Stimulated activated CD8-positive, alpha-beta memory T cell treated with anti-CD3 and anti-CD28 coated beads, Interleukin-4, amount 100 ng/mL, for 1 hour (primary cell): ENCODE data around the gene NCOA3.

Experiments
- DNase-seq, 2 donors: peaks; one replicate each; pipeline ENCODE4 v3.0.0-alpha.2; 2020; ENCODE audit warnings: low read depth in 2 of 2, low spot score in 1 of 2

The NCOA3 gene

DNA sequence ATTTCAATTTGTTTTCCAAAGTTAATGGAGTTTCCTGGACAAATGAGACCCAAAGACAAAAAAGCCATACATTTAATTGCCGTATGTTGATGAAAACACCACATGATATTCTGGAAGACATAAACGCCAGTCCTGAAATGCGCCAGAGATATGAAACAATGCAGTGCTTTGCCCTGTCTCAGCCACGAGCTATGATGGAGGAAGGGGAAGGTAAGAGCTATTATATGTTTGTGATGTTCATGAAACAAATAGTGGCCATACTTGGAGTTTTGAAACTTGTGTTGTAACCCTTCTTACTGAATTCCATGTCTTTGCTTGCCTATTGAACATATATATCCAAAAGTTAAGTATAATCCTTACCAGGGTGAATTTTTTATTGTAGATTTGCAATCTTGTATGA lies 125.9 kb downstream of the NCOA3 start:
- no peak for DNase-seq

DNA sequence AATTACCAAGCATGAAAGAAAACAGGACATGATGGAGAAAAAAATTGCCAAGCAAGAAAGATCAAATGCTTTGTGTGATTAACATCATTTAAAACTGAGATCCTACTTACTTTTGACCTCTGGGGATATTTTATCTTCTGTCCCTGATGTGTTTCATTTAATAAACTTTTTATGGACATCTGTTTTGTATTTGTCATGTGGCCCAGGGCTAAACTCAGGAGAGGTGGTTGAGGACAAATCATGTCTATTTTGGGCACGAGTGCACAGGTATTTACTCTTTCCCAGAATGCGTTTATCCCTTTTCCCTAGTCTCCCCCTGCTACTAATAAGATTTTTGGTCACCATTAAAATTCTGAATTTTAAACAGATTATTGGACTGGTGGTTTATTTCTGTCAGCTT lies 128.2 kb downstream of the NCOA3 start:
- DNase-seq: no peak

DNA sequence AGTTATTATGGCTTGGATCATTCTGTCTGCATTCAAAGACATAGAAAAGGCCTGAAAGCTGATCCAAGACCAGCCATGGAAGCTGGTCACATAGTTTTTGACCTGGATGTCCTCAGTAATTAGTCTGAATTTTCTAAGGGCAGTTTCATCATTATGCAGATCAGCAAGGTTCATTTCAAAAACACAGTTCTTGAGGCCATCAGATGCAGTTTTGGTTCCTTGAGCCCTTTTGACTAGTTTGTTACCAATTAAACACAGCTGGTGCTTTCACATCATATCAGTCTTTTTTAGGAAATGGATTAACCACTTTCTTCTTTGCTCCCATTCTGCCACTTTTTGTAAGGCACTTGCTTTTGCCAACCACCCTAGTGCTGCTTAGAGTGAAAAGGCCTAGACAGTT lies 129.4 kb downstream of the NCOA3 start:
- DNase-seq: no peak

GRCh38 chr20:47635256-47635655 lies 133.6 kb downstream of the NCOA3 start:
- DNase-seq: no peak

GRCh38 chr20:47638851-47639250 lies 137.2 kb downstream of the NCOA3 start:
- no peak for DNase-seq

GRCh38 chr20:47642118-47642517 lies 140.4 kb downstream of the NCOA3 start:
- no peak for DNase-seq

GRCh38 chr20:47642624-47643023 lies 140.9 kb downstream of the NCOA3 start:
- no peak for DNase-seq

DNA sequence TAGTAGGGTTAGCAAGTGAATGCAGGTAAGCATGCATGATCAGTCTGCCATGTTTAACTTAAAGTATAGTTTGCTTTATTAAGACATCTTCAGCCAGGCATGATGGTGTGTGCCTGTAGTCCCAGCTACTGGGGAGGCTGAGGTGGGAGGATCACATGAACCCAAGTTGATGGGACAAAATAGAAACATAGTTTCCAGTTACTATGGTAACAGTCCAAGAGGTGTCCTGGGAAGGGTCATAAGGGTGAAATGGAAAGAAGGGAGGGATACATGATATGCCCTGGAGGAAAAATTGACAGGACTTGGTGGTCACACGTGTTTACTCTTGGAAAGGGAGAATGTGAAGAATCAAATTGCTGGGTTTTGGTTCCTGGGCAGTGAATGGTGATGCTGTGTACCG lies 143.9 kb downstream of the NCOA3 start:
- no peak for DNase-seq

- no peak for DNase-seq
Measured at GRCh38 chr20:47647994-47648393, 146.3 kb downstream of the NCOA3 start.

DNA sequence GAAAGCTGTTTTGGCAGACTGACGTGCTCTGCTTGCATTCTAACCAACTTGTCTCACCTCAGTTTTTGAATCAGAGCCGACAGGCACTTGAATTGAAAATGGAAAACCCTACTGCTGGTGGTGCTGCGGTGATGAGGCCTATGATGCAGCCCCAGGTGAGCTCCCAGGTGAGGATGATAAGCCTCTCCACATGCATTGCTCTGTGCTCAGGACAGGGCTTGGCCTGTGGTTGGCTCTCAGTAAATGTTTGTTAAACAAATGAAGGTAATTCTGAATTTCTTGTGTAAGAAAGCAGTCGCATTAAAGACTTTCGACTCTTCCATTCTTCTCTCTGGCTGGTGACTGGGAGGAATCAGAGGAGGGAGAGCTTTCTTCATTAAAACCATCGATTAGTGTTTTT lies 147.3 kb downstream of the NCOA3 start:
- DNase-seq: no peak

DNA sequence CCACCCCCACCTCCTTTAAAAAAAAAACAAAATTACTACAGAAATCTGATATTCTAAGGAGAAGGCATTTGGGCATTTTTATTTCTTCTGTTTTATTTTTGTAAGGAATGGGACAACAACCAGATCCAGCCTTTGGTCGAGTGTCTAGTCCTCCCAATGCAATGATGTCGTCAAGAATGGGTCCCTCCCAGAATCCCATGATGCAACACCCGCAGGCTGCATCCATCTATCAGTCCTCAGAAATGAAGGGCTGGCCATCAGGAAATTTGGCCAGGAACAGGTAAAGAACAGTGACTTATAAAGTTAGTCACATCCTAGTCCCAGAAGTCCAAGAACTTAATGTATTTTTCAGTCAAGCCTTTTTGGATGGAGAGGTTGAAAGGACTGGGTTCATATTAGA lies 150.6 kb downstream of the NCOA3 start:
- DNase-seq: no peak

- no peak for DNase-seq
Measured at GRCh38 chr20:47652794-47653193, 151.1 kb downstream of the NCOA3 start.

DNA sequence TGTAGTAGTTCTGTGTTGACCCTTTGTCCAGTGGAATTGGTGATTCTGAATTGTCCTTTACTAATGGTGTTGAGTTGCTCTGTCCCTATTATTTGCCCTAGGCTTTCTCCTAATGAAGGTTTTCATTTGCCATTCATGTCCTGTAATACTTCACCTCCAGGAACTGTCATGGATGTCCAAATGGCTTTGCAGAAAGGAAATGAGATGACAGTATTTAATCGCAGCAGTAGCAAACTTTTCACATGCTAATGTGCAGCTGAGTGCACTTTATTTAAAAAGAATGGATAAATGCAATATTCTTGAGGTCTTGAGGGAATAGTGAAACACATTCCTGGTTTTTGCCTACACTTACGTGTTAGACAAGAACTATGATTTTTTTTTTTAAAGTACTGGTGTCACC lies 152.2 kb downstream of the NCOA3 start:
- DNase-seq: no peak

GRCh38 chr20:47654370-47654769 lies 152.7 kb downstream of the NCOA3 start:
- no peak for DNase-seq

DNA sequence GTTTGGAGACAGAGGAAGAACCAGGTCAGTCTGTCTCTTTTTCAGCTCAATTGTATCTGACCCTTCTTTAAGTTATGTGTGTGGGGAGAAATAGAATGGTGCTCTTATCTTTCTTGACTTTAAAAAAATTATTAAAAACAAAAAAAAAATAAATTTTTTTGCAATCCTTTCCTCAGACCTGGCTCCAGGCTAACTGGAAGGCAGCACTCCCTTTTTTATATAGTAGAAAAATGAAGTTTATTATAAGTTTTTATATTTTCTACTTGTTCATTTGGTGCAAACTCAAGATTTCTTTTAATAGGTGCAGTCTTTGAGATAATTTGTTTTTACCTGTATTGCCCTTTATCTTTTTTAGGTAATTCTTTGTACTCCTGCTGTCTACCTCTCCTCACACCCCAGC lies 153.9 kb downstream of the NCOA3 start:
- DNase-seq: no peak

GRCh38 chr20:47656318-47656717 lies 154.6 kb downstream of the NCOA3 start:
- DNase-seq: no peak

GRCh38 chr20:47659904-47660601 lies 158.4 kb downstream of the NCOA3 start:
- DNase-seq: no peak

DNA sequence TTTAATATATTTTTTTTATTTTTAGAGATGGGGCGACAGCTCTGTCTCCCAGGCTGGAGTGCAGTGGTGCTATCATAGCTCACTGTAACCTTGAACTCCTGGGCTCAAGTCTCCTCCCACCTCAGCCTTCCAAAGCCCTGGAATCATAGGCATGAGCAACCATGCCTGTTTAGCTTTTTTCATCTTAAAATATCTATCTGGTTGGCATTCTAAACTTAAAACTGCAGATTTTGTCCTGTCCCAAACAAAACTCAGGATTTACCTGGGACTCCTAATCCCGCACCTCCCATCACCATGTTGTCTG lies 158.9 kb downstream of the NCOA3 start:
- DNase-seq: no peak

DNA sequence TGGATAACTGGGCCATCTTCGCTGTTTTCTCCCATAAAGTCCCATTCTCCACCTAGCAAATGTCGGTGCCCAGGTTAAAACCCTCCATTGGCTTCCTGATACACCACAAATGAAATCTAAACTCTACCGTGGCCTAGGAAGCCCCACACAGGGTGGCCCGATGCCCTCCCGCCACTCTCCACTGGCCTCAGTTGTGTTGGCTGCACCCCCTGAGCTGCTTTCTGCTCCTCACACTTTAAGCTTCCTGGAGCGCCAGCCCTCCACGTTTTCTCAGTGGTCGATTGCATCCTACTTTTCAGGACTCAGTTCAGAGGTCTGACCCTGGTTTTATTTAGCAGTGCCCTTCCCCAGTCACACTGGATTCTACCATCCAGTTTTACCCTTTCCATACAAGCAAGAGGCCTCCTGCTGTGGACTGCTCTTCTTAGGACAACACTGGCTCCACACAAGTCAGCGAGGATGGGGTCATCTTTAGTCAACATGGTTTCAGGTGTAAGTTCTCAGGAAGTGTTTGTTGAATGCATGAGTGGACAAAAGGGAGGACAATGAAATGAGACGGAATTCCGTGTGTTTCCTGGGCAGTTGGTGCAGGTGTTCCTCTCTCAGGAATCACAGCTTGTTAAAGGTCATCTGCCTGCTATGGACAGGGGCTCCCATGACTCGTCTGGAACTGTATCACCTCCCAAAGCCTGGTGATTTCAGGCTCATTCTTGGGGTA lies 159.5 kb downstream of the NCOA3 start:
- DNase-seq: no peak

- DNase-seq: no peak
Measured at GRCh38 chr20:47661714-47662113, 160.0 kb downstream of the NCOA3 start.

DNA sequence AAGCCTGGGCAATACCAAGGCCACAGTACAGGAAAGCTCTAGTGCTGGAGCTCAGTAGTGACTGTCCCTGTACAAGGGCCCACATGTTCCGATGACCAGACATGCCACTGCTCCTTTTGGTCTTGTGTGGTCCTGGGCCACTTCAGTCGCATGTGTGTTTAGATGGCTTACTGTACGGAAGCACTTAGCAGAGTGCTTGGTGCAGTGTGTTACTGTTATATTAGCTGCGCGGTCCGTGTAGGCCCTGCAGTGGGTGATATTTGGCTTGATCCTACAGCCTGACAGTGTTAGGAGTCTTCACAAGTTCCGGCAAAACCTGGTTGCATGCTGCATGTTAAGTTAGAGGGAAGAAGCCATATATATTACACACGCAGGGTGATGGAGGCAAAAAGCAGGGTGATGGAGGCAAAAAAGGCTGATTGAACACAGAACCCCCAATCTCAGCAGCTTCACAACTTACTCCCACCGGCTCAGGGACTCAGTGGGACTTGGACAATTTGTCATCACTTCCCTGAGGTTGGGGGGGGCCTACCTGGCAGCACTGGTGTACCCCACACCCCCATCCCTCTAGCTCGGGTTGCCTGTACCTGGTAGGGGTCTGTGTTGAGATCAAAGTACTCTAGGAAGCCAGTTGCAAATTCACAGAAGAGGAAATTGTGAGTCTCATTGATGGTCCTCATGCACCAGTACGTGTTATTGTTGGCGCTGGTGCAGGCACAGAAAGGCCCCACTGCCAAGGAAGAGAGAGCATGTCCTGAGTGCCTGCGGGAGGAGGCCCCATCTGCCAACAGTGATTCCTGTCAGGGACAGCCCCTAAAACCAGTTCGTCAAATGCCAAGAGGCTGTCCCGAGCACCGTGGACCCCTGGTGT lies 161.0 kb downstream of the NCOA3 start:
- no peak for DNase-seq
